ENCODE data around the gene RAD51. TPM values are rescaled to one million over a fixed set of nuclear protein-coding genes. Genes with fewer than 3 reads are reported as not detected.
"Not testable (repeated sequence)": the region's sequence is repeated elsewhere in the genome, so short reads cannot be mapped to it uniquely, and the experiment has no call there.

The RAD51 gene
- total RNA-seq, 4 donors from 2014 or later = 3.0 TPM; not detected in 3

GRCh38 chr15:40680151-40680550 lies 14.8 kb upstream of the RAD51 start:
- no peak for ATAC-seq
- H3K27me3 ChIP-seq = no peaks in the 10 kb centered on the region
- no peak overlapping the region for H3K4me3 ChIP-seq
- H3K4me1 ChIP-seq = no peaks in the 10 kb centered on the region
- H3K9me3 ChIP-seq = no peaks in the 10 kb centered on the region
- H3K36me3 ChIP-seq = no peaks in the 10 kb centered on the region
- TF ChIP-seq POLR2A (IDR thresholded peaks at IDR 0.05) (no peak), EP300 (IDR thresholded peaks at IDR 0.05) (no peak), CTCF (IDR thresholded peaks at IDR 0.05) (no peak), POLR2AphosphoS5 (IDR thresholded peaks at IDR 0.05) (no peak)
- 100% methylated on average over 1 of the region's 1 CpG; no CpG with 5 or more reads in 1 of the 2 donors for WGBS, 2 donors (ENCODE audit: low coverage in 1 of 2)
- H3K27ac ChIP-seq = no peak overlapping the region

- not testable (repeated sequence) for H3K36me3 ChIP-seq, ATAC-seq, H3K9me3 ChIP-seq, H3K27ac ChIP-seq, H3K4me3 ChIP-seq, H3K4me1 ChIP-seq, H3K27me3 ChIP-seq
- WGBS, 2 donors (ENCODE audit: low coverage in 1 of 2) = 20 to 44% methylated on average over 1 of the region's 1 CpG
These were observed 14.0 kb upstream of the RAD51 start for GRCh38 chr15:40680959-40681358.

GRCh38 chr15:40684381-40684780 lies 10.6 kb upstream of the RAD51 start:
- H3K4me1 ChIP-seq = no peaks in the 10 kb centered on the region
- no peak for TF ChIP-seq CTCF (IDR thresholded peaks at IDR 0.05)
- TF ChIP-seq POLR2AphosphoS5 (IDR thresholded peaks at IDR 0.05) = no peak
- no peak for TF ChIP-seq EP300 (IDR thresholded peaks at IDR 0.05)
- TF ChIP-seq POLR2A (IDR thresholded peaks at IDR 0.05) = no peak
- no peak overlapping the region for H3K27ac ChIP-seq
- no peaks in the 10 kb centered on the region for H3K27me3 ChIP-seq
- H3K36me3 ChIP-seq = no peaks in the 10 kb centered on the region
- no peak for ATAC-seq
- H3K9me3 ChIP-seq = no peaks in the 10 kb centered on the region
- H3K4me3 ChIP-seq = no peak overlapping the region

- TF ChIP-seq POLR2A (IDR thresholded peaks at IDR 0.05) (no peak), POLR2AphosphoS5 (IDR thresholded peaks at IDR 0.05) (no peak), EP300 (IDR thresholded peaks at IDR 0.05) (no peak), CTCF (IDR thresholded peaks at IDR 0.05) (no peak)
- no CpG with 5 or more reads among the region's 2 CpGs for WGBS, 2 donors (ENCODE audit: low coverage in 1 of 2)
- H3K4me1 ChIP-seq = no peaks in the 10 kb centered on the region
- H3K27ac ChIP-seq = no peak overlapping the region
- H3K9me3 ChIP-seq = no peaks in the 10 kb centered on the region
- no peak overlapping the region for H3K4me3 ChIP-seq
- no peak for ATAC-seq
- peaks cover 0 to 10% of the 10 kb centered on the region in 2 donors for H3K36me3 ChIP-seq
- H3K27me3 ChIP-seq = no peaks in the 10 kb centered on the region
These were observed 9.6 kb upstream of the RAD51 start for GRCh38 chr15:40685376-40685775.

GRCh38 chr15:40688932-40689799 lies 5.8 kb upstream of the RAD51 start:
- no peak for ATAC-seq

More at GRCh38 chr15:40688932-40689799, 5.8 kb upstream of the RAD51 start:
- Histone ChIP-seq H3K27ac (no peak overlapping the region), H3K4me3 (no peak overlapping the region), H3K4me1 (peaks cover 0 to 11% (median 4%) of the 10 kb centered on the region in 3 donors), H3K36me3 (peaks cover 0 to 32% of the 10 kb centered on the region in 2 donors), H3K9me3 (no peaks in the 10 kb centered on the region), H3K27me3 (no peaks in the 10 kb centered on the region)
- 82 to 85% methylated on average over 5 to 6 of the region's 9 CpGs for WGBS, 2 donors (ENCODE audit: low coverage in 1 of 2)
- TF ChIP-seq POLR2A (IDR thresholded peaks at IDR 0.05) (no peak), EP300 (IDR thresholded peaks at IDR 0.05) (no peak), CTCF (IDR thresholded peaks at IDR 0.05) (no peak), POLR2AphosphoS5 (IDR thresholded peaks at IDR 0.05) (no peak)
